Loucy (cell line): ENCODE results near the gene SERBP1.
"Not testable (repeated sequence)": the region's sequence is repeated elsewhere in the genome, so short reads cannot be mapped to it uniquely, and the experiment has no call there.

Experiments
- H2AFZ ChIP-seq: fragments of 200-600 bp; sonication (generic); 2 replicates; pipeline ENCODE4 v1.6.0; 2016; ENCODE audit warnings: antibody characterized with exemption, mild to moderate bottlenecking, low read length, moderate library complexity
- H3F3A ChIP-seq: fragments of 200-600 bp; 2 replicates; pipeline ENCODE4 v1.6.0; 2016; ENCODE audit warnings: antibody characterized with exemption, low read depth, mild to moderate bottlenecking
- H3K27me3 ChIP-seq: fragments of 200-600 bp; sonication (generic); 2 replicates; pipeline ENCODE4 v1.6.1; 2014; ENCODE audit warnings: low read length, mild to moderate bottlenecking; ENCODE audit not compliant: insufficient read depth, poor library complexity, severe bottlenecking
- H3K36me3 ChIP-seq: fragments of 200-600 bp; sonication (generic); 2 replicates; pipeline ENCODE4 v1.6.1; 2016; ENCODE audit warnings: low read length; ENCODE audit not compliant: insufficient read depth
- H3K4me1 ChIP-seq: fragments of 200-600 bp; sonication (generic); 2 replicates; pipeline ENCODE4 v1.5.1; 2014; ENCODE audit warnings: low read length, mild to moderate bottlenecking; ENCODE audit not compliant: insufficient read depth, poor library complexity, severe bottlenecking
- H3K4me2 ChIP-seq: fragments of 200-600 bp; sonication (generic); 2 replicates; pipeline ENCODE4 v1.6.0; 2014; ENCODE audit warnings: antibody characterized with exemption, low read length, low read depth, mild to moderate bottlenecking; ENCODE audit not compliant: poor library complexity, severe bottlenecking
- H3K4me3 ChIP-seq: fragments of 200-600 bp; sonication (generic); 2 replicates; pipeline ENCODE4 v1.5.1; 2014; ENCODE audit warnings: low read length, mild to moderate bottlenecking, mixed read lengths; ENCODE audit not compliant: poor library complexity, severe bottlenecking
- H3K79me2 ChIP-seq: fragments of 200-600 bp; sonication (generic); 2 replicates; pipeline ENCODE4 v1.6.1; 2014; ENCODE audit warnings: low read length; ENCODE audit not compliant: insufficient read depth
- H3K9ac ChIP-seq: fragments of 200-600 bp; sonication (generic); 2 replicates; pipeline ENCODE4 v1.6.0; 2014; ENCODE audit warnings: mild to moderate bottlenecking, low read depth, low read length, moderate library complexity; ENCODE audit not compliant: poor library complexity, severe bottlenecking
- H3K9me2 ChIP-seq: fragments of 200-600 bp; sonication (generic); replicated peaks from 2 replicates; pipeline ENCODE4 v1.6.1; 2016; ENCODE audit warnings: low read depth, low read length, mixed read lengths
- H3K9me3 ChIP-seq: fragments of 200-600 bp; sonication (generic); 2 replicates; pipeline ENCODE4 v1.6.1; 2014; ENCODE audit warnings: mild to moderate bottlenecking, antibody characterized with exemption, low read length, low read depth; ENCODE audit not compliant: insufficient read depth
- H4K20me1 ChIP-seq: fragments of 200-600 bp; sonication (generic); 2 replicates; pipeline ENCODE4 v1.6.0; 2014; ENCODE audit warnings: antibody characterized with exemption, low read length, mild to moderate bottlenecking; ENCODE audit not compliant: insufficient read depth, poor library complexity, severe bottlenecking
- CTCF ChIP-seq: fragments of 200-600 bp; sonication (generic); conservative IDR thresholded peaks from 2 replicates; pipeline ENCODE4 v1.5.1; 2014; ENCODE audit warnings: mild to moderate bottlenecking, antibody characterized with exemption, low read length
- EZH2phosphoT487 ChIP-seq: fragments of 200-600 bp; IDR thresholded peaks from 2 replicates; pipeline ENCODE4 v1.6.1; 2018; ENCODE audit warnings: antibody characterized with exemption, mild to moderate bottlenecking, moderate library complexity, borderline replicate concordance

The SERBP1 gene

GRCh38 chr1:67446893-67447292 is 16.7 kb upstream of the SERBP1 start:
- no peaks in the 10 kb centered on the region for H4K20me1 ChIP-seq
- H2AFZ ChIP-seq = 0 out of 2 replicates have a peak overlapping the region, but pooled peaks have one; percentile 6
- H3K9ac ChIP-seq = peak overlapping the region; percentile 39
- H3K4me3 ChIP-seq = peak overlapping the region; percentile 27
- no peaks in the 10 kb centered on the region for H3K9me2 ChIP-seq
- H3F3A ChIP-seq = no peaks in the 10 kb centered on the region
- H3K27me3 ChIP-seq = no peaks in the 10 kb centered on the region
- H3K9me3 ChIP-seq = no peaks in the 10 kb centered on the region
- H3K4me2 ChIP-seq = peak overlapping the region; percentile 64
- H3K79me2 ChIP-seq = no peaks in the 10 kb centered on the region
- TF ChIP-seq EZH2phosphoT487 (no peak), CTCF (no peak)
- peaks cover 26% of the 10 kb centered on the region for H3K4me1 ChIP-seq
- H3K36me3 ChIP-seq = no peaks in the 10 kb centered on the region

GRCh38 chr1:67446014-67446413 is 15.8 kb upstream of the SERBP1 start:
- not testable (repeated sequence) for H3K9ac ChIP-seq
- peak overlapping the region; percentile 64 for H3K4me2 ChIP-seq

GRCh38 chr1:67441739-67442281 is 11.6 kb upstream of the SERBP1 start:
- Histone ChIP-seq H3K27me3 (no peaks in the 10 kb centered on the region), H3K4me3 (no peak overlapping the region), H3K9me2 (no peaks in the 10 kb centered on the region), H3K4me1 (peaks cover 22% of the 10 kb centered on the region), H3K36me3 (no peaks in the 10 kb centered on the region), H4K20me1 (no peaks in the 10 kb centered on the region), H3K4me2 (peak overlapping the region; percentile 10), H3F3A (no peaks in the 10 kb centered on the region), H3K79me2 (no peaks in the 10 kb centered on the region), H2AFZ (peak overlapping the region; percentile 6; the same call in 1 of the 2 replicates), H3K9me3 (no peaks in the 10 kb centered on the region), H3K9ac (no peak overlapping the region)
- TF ChIP-seq CTCF (no peak), EZH2phosphoT487 (no peak)

More at GRCh38 chr1:67446014-67446413, 15.8 kb upstream of the SERBP1 start:
- peaks cover 31% of the 10 kb centered on the region for H3K4me1 ChIP-seq
- not testable (repeated sequence) for H3K79me2 ChIP-seq, H3K9me3 ChIP-seq, H4K20me1 ChIP-seq, H3K4me3 ChIP-seq, H2AFZ ChIP-seq, H3F3A ChIP-seq, H3K27me3 ChIP-seq, H3K9me2 ChIP-seq, H3K36me3 ChIP-seq

GRCh38 chr1:67441183-67441582 is 11.0 kb upstream of the SERBP1 start:
- Histone ChIP-seq H4K20me1 (no peaks in the 10 kb centered on the region), H3K79me2 (no peaks in the 10 kb centered on the region), H3K27me3 (no peaks in the 10 kb centered on the region), H3F3A (no peaks in the 10 kb centered on the region), H3K36me3 (no peaks in the 10 kb centered on the region), H3K4me3 (no peak overlapping the region), H3K9me3 (no peaks in the 10 kb centered on the region), H3K9ac (no peak overlapping the region), H3K4me2 (peak overlapping the region; percentile 10), H2AFZ (peak overlapping the region; percentile 47), H3K4me1 (peaks cover 16% of the 10 kb centered on the region), H3K9me2 (no peaks in the 10 kb centered on the region)
- TF ChIP-seq EZH2phosphoT487 = no peak
- no peak for TF ChIP-seq CTCF
